Middle frontal gyrus (tissue), 1 donor: Measurements from ENCODE around the gene UMAD1.
A peak's percentile ranks its signal among the peaks of the same experiment; 100 is the strongest.

Experiments
- DNase-seq: peaks from one replicate; pipeline ENCODE4 v3.0.0-alpha.2; 2015; ENCODE audit warnings: low spot score; ENCODE audit errors: extremely low spot score

Gene UMAD1

GRCh38 chr7:7640221-7641128 lies at the start of gene UMAD1:
UMAD1 (plus strand) TSS chr7:7640752; CDS start chr7:7673372, 32,620 bp downstream.
- DNase-seq: peak; percentile 98

DNA sequence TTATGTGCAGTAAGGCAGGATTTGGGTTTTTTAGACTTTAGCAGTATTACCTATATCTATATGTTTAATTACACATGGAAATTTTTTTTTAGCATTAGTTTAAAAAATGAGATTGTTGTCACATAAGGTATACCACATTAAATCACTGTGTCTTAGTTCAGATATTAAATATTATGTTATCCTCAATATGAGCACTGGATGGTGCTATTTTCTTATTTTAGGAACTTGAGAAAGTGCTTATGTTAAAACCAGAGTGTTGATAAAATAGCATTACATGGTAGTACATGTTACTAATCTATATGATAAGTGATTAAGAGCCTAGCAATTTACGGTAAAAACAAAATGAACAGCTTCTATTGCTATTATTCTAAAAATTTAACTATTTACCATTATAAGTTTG lies 45.1 kb upstream of the UMAD1 start:
- no peak for DNase-seq

DNA sequence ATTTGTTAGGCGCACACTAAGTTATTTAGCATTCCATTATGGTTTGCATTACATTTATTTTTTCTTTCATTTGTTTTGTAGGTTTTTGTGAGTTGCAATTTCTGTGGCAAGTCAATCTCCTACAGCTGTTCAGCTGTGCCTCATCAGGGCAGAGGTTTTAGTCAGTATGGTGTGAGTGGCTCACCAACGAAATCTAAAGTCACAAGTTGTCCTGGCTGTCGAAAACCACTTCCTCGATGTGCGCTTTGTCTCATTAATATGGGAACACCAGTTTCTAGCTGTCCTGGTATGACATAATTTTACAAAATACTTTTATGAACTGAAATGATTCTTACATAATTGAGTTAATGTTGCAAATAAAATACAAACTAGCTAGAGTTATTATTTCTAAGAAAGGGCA lies 44.4 kb upstream of the UMAD1 start:
- DNase-seq: no peak

- DNase-seq: no peak
Measured at GRCh38 chr7:7607010-7607409, 33.5 kb upstream of the UMAD1 start.

DNA sequence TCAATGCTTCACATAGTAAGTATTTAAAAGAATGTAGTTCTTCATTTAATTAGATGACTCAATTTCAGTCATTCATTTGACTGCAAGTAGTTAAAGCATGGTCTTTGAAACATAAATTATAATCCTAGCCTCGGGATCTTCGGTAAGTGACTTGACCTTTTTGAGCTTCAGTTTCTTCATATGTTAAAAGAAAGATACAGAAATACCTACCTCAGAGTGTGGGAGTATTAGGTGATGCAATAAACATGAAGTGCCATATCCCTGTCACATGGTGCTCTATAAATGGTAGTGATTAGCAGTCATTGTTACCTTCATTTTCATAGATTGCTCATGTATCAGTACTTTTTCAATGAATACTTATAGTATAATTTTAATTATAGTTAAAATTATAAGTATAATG lies 31.2 kb upstream of the UMAD1 start:
- DNase-seq: no peak

DNA sequence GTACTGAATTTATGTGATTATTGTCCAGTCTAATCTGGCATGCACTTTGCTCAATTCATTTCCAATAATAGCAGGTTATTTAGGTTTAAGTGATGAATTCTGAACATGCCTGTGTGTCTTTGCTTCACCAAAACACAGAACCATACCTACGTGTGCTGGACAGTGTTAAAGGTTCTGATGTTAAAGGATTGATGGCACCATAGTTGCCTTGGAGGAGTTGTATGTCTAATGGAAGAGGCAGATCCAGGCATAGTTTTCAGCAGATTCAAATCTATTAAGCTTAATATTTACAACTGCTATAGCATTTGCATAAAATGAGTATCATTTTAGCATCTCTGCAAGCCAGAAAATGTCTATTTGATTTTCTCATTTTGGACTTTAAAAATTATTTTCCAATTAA lies 28.0 kb upstream of the UMAD1 start:
- DNase-seq: no peak

GRCh38 chr7:7613210-7613609 lies 27.3 kb upstream of the UMAD1 start:
- no peak for DNase-seq

GRCh38 chr7:7614018-7614741 lies 26.4 kb upstream of the UMAD1 start:
- DNase-seq: no peak

- no peak for DNase-seq
Measured at GRCh38 chr7:7617550-7617949, 23.0 kb upstream of the UMAD1 start.

- no peak for DNase-seq
Measured at GRCh38 chr7:7618410-7618809, 22.1 kb upstream of the UMAD1 start.

GRCh38 chr7:7620236-7620635 lies 20.3 kb upstream of the UMAD1 start:
- DNase-seq: no peak

DNA sequence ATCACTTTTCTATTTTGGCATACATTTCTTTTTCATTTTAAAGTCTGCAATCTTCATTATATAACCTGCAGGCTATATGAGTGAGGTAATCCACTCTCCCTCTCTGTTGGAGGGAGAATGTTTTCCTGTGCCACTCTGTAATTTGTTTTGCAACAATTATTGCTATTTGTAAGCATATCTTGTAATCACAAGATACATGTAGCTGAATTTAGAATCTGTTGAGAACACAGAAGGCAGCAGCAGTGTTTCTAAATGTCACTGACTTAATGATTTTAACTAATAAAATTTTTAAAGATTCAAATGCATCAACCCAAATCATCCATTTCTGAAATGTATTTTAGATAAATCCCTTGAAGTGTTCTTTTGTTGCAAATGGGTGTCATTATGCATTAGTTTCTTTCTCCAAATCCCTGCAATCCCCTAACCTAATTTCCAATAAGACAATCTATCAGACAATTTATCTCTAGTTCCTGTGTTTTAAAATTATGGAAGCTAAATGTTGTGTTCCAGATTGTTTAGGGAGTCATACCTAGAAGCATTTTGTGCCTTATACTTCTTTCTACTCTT lies 19.8 kb upstream of the UMAD1 start:
- DNase-seq: no peak

DNA sequence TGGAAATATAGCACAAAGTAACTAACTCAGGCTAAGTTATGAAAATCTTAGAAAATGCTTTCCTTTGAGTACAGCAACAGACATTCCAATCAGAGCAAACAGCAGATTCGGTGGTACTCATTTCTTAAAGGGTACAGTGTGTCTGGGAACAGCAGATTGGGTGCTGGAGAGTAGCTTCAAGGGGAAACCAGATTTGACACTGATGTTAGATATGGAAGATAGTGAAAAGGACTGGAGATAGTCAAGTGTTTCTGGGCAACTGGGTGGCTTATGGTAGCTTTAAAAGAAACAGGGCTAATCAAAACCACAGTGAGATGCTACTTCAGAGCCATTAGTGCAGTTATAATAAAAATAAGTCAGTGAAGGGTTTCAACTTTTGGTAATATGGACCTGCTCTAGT lies 12.1 kb upstream of the UMAD1 start:
- no peak for DNase-seq

GRCh38 chr7:7630626-7631329 lies 9.8 kb upstream of the UMAD1 start:
- DNase-seq: no peak

DNA sequence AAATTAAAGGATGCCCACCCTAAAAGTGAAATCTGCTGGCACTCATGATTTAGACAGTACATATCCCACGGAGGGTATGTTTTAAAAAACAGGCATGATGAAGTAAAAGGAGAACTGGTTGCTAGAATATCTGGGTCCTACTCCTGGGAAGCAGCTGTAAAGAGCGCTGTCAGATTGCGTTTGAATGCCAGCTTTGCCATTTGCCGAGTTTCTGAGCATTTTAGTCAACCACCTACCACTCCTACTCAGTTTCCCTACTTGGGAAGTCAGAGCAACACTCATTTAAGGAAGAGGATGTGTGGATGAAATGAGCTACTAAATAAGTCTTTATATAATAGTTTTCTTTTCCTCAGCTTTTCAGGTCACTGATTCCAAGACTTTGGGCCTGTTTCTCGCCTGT lies 1.1 kb upstream of the UMAD1 start:
- DNase-seq: no peak

DNA sequence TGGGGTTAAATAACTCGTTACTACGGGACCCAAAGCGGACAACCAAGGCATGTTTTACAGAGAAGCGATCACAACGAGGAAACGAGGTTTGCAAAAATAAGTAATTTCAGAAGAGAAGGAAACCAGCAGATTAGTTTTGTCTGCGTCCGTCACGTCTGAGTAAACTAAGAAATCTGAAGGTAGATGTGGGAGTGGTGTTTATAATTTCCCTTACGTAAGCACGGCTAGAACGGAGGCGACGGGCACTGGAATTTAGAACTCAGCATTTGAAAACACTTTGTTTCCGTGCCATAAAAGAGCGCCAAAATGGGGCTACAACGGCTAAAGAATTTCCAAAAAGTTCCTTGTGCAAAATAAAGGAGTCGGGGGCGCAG lies 718 bp upstream of the UMAD1 start:
- DNase-seq: no peak

GRCh38 chr7:7641129-7641663 lies 644 bp downstream of the UMAD1 start:
- DNase-seq: no peak

DNA sequence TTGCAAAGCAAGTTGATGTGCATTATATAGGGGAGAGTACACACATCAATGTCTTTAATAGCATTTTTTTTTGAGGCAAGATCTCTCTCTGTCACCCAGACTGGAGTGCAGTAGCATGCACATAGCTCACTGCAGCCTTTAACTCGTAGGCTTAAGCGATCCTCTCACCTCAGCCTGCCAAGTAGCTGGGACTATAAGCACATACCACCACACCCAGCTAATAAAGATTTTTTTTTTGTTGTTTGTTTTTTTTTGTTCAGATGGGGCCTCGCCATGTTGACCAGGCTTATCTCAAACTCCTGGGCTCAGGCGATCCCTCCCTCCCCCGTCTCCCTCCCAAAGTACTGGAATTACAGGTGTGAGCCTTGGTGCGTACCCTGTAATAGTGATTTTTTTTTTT lies 1.5 kb downstream of the UMAD1 start:
- DNase-seq: no peak

DNA sequence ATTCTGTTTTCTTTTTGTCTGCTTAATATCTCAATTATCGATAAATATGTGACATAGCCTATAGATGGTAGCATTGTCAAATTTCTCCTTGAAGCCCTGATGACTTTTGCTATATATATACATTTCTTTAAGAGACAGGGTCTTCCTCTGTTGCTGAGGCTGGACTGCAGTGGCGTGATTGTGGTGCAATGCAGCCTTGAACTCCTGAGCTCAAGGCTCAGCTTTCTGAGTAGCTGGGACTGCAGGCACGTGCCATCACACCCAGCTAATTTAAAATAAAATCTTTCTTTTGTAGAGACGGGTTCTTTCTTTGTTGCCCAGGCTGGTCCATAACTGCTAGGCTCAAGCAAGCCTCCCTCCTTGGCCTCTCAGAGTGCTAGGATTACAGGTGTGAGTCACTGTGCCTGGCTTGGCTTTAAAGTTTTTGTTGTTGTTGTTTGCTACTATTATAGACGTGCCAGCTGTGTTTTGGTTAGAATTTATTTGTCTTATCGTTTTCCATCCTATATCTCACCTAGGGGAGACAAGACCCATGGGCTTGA lies 7.0 kb downstream of the UMAD1 start:
- no peak for DNase-seq

GRCh38 chr7:7650682-7651206 lies 10.2 kb downstream of the UMAD1 start:
- no peak for DNase-seq

- DNase-seq: no peak
Measured at GRCh38 chr7:7651479-7651878, 10.9 kb downstream of the UMAD1 start.
